Endothelial cell of umbilical vein (primary cell): Measurements from ENCODE around the gene TULP4.

Source experiments
- CTCF ChIP-seq, 2 donors: IDR thresholded peaks; 1 replicate in 1 of 2; 2 replicates in 1 of 2; pipeline ENCODE4 v1.5.1; 2011; ENCODE audit warnings: low read length in 2 of 2, mild to moderate bottlenecking in 2 of 2, moderate library complexity in 2 of 2, control low read depth in 1 of 2, inconsistent platforms in 1 of 2, low read depth in 1 of 2; ENCODE audit not compliant: insufficient read depth in 1 of 2; ENCODE audit errors: extremely low read depth in 1 of 2
- EZH2 ChIP-seq: IDR thresholded peaks from 2 replicates; pipeline ENCODE4 v1.6.1; 2012; ENCODE audit warnings: borderline replicate concordance, low read depth, mild to moderate bottlenecking, moderate library complexity, low read length, inconsistent platforms; ENCODE audit not compliant: severe bottlenecking
- FOS ChIP-seq: IDR thresholded peaks from 2 replicates; pipeline ENCODE4 v1.6.1; 2011; ENCODE audit warnings: mild to moderate bottlenecking, low read length, moderate library complexity, borderline replicate concordance; ENCODE audit not compliant: insufficient read depth
- JUN ChIP-seq: IDR thresholded peaks from 2 replicates; pipeline ENCODE4 v1.6.1; 2011; ENCODE audit warnings: borderline replicate concordance, low read depth; ENCODE audit not compliant: insufficient read length, insufficient read depth
- MAX ChIP-seq: IDR thresholded peaks from 2 replicates; pipeline ENCODE4 v1.6.1; 2011; ENCODE audit not compliant: insufficient read depth, insufficient read length
- POLR2AphosphoS5 ChIP-seq: IDR thresholded peaks from 2 replicates; pipeline ENCODE4 v1.6.1; 2012; ENCODE audit warnings: low read depth, mild to moderate bottlenecking, control low read depth, low read length, moderate library complexity; ENCODE audit not compliant: insufficient read depth

GRCh38 chr6:158284876-158285655, 27.2 kb upstream of the TULP4 start:
- TF ChIP-seq POLR2AphosphoS5 (no peak), CTCF (IDR thresholded peaks at IDR 0.05; ENCODE audit: extremely low read depth in 1 of 2, insufficient read depth in 1 of 2, low read depth in 1 of 2, low read length in 2 of 2) (no peak), MAX (no peak), JUN (no peak), EZH2 (no peak), FOS (no peak)
